Limb (tissue), 2 donors: Measurements from ENCODE around the gene IMMP2L.

ENCODE experiments used
- DNase-seq, 2 donors: peaks; one replicate each; pipeline ENCODE4 v3.0.0-alpha.2; 2016; ENCODE audit errors: extremely low spot score in 2 of 2

The IMMP2L gene

GRCh38 chr7:111042842-111043241, 519.5 kb downstream of the IMMP2L start:
- no peak for DNase-seq

DNA sequence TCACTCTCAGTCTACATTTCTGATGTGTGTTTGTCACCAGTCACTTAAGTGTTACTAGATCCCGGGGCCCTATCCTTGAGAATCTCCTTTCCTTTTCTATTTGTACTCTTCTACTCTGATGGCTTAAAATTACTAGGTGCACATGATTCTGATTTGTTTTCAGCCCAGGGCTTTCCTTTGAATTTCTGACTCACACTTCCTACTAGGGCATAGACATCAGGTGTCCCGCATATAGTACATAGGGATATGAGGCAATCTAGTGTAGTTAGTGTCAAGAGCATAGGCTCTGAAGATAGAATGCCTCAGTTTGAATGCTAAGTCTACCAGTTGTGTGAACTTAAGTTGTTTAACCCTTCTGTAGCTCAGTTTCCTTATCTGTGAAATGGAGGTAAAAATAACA, 520.7 kb downstream of the IMMP2L start:
- DNase-seq = no peak

DNA sequence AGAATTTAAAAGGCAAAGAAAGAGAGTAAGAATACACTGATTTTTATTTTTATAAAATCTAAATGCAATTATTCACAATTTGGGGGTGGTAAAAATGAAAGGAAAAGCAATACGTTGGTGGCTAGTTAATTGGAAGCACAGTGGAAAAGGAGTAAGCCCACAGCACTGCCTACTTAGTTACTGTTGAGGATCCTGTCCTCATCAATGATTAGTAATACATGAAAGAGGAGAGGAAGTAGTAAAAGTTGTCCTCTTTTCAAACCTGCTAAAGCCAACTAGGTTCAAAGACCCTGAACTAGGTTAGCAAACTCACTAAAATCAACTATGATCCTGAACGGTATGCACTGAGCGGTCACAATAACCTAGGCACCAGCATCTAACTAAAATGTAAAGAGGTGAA, 524.1 kb downstream of the IMMP2L start:
- DNase-seq = no peak

DNA sequence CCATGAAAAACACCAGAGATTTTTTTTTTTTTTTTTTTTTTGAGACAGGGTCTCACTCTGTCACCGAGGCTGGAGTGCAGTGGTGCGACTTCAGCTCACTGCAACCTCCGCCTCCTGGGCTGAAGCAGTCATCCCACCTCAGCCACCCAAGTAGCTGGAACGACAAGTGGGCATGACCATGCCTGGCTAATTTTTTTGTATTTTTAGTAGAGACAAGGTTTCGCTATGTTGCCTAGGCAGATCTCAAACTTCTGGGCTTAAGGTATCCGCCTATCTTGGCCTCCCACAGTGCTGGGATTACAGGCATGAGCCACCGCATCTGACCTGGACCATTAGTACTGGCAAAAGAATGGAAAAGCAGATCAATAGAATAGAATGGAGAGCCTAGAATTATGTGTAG, 530.4 kb downstream of the IMMP2L start:
- no peak for DNase-seq

- no peak for DNase-seq
Measured at GRCh38 chr7:111030336-111030735, 532.0 kb downstream of the IMMP2L start.

GRCh38 chr7:111029574-111030251, 532.6 kb downstream of the IMMP2L start:
- DNase-seq = no peak

DNA sequence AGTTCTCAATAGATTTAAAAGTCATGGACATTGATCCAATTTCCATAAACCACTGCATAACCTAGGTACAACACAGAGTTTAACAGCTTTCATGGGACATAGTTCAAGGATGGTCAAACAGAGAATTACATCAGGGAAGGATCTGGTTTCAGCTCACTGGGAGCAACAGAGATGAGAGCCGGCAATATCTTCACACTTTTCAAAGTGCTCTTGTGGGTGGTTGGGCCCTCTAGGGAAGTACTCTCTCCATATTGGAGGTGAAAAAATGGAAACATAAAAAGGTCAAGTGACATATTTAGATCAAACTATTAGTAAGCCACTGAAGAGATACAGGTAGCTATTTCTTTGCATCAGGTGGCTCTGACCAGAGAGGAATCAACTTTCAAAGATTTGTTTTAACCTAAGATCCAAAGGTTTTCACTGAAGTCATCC, 533.1 kb downstream of the IMMP2L start:
- no peak for DNase-seq

DNA sequence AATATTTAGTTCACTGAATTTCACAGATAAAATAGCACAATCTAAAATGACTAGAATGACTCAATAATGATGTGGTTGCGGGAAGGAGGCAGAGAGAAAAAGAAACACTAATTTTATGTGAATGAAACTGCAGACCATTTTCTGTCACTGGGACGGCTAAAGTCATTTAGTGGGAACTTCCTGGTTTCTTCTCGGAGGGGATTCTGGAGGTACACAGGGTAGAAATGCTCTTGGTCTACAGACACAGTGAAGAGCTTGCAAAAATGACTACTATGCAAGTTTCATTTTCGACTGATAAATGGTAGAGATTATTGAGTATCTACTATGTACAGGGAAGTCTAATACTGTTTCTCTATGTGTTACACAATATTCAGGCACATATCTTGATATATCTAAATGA, 534.9 kb downstream of the IMMP2L start:
- DNase-seq = no peak

- no peak for DNase-seq
Measured at GRCh38 chr7:111026806-111027205, 535.5 kb downstream of the IMMP2L start.

DNA sequence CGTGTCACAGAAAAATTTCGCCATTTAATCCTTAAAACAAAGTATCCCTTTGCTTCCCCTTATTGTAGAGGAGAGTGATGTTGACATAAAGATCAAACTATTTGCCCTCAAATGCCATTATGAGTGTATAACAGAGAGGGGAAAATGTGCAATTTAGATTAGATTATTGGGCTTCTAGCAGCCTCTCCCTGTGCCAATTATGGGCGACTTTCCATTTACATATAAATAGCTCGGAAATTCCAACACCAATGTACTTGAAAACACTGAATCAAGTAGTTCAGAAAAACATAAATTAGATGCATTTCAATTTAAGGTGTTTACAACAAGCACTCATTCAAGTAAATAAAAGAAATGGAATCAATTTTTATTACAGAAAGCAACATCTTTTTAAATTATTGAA, 535.9 kb downstream of the IMMP2L start:
- no peak for DNase-seq

GRCh38 chr7:111025006-111025405, 537.3 kb downstream of the IMMP2L start:
- DNase-seq = no peak

DNA sequence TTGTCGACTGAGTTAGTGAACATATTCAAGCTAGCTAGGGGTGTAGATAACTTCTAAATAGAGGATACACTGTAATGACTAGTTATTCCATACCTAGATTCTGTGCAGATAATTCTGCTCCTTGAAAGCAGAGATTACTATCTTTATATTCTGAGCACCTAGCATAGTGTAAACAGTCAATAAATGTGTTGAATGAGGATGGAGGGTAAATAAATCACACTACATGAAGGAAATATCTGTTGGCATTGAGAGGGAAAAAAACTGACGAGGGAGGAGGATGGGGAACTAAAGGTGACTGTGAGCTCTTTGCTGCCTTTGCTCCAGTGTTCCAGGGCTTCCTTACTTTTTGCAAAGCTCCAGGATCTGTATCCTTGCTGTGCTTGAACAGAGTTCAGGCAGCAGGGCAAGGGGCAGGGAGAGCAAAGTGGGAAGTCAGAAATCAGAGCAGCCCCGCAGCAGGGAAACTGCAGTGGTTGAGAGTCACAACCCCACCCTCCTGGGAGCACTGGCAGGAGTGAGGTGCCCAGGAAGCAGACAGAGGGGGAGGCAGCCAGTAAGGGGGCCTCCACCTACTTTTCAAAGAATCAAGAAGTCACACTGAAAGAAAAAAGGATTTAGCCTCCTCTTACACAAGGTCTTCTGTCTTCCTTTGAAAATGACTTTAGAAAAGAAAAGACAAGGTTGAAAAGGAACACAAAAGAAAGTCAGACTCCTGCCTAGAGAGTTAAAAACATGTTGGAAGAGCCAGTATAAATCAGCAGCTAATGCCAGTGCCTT, 543.1 kb downstream of the IMMP2L start:
- no peak for DNase-seq

DNA sequence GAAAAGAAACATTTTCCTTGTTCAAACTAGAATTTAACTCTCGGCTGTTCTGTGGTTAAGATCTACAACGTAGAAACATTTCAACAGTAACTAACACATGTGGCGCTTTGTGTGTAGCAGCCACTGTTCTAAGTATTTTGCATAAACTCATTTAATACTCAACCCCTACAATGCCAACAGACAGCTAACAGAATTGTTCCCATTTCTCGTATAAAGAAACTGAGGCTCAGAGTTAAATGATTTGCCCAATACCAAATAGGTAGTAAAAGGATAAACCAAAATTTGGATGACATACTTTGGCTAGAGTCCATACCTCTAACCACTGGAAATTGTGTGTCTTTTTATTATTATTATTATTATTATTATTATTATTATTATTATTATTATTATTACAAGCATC, 543.8 kb downstream of the IMMP2L start:
- no peak for DNase-seq

DNA sequence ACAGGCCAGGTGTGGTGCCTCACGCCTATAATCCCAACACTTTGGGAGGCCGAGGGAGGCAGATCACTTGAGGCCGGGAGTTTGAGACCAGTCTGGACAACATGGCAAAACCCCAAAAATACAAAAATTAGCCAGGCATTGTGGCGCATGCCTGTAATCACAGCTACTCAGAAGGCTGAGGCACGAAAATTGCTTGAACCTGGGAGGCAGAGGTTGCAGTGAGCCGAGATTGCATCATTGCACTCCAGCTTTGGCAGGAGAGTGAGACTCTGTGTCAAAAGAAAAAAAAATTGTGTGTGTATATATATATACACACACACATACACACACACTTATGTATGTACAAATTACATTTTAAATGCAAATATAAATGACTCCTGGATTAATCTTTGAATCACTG, 548.2 kb downstream of the IMMP2L start:
- no peak for DNase-seq

- no peak for DNase-seq
Measured at GRCh38 chr7:111012799-111013675, 549.3 kb downstream of the IMMP2L start.

GRCh38 chr7:111012149-111012548, 550.1 kb downstream of the IMMP2L start:
- no peak for DNase-seq

GRCh38 chr7:111011520-111011919, 550.8 kb downstream of the IMMP2L start:
- DNase-seq = no peak

DNA sequence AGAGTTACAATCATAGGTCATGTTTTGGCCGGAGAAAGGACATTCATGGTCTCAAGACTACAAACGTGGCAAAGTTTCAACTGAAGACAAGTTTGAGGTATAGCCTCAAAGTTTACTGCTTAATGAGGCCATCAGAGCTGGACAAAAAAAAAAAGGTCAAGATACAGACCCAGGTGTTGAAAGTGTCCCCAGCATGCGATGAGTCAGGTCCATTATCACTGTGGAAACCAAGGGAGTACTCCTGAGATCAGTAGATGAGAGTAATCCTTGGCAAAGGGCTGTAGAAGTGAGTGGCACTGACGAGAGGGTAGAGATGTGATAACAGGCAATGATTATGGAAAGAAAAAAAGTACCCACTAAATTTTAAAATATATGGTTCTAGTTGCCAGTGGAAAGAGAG, 551.5 kb downstream of the IMMP2L start:
- no peak for DNase-seq

DNA sequence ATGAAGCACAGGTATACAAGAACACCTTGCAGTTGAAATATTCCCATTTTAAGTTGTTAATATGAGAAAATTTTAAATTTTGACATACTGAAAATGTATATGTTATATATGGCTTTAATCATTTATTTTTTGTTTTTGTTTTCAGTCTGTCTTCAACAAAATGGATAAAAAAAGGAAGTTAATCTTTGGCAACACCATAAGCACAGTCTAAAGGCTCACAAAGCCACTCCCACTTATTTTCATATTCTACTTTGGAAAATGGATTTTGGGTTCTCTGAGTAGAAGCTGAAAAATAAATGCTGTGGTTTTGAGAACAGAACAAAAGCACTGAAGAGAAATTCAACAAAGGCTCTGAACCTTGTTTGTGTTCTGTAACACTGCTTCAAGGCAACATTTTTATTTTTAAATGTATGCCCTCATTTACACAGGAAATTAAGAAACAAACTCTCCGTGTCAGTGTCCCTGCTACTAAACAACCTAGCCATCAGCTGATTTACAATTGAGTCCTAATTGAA, 552.7 kb downstream of the IMMP2L start:
- DNase-seq = no peak

DNA sequence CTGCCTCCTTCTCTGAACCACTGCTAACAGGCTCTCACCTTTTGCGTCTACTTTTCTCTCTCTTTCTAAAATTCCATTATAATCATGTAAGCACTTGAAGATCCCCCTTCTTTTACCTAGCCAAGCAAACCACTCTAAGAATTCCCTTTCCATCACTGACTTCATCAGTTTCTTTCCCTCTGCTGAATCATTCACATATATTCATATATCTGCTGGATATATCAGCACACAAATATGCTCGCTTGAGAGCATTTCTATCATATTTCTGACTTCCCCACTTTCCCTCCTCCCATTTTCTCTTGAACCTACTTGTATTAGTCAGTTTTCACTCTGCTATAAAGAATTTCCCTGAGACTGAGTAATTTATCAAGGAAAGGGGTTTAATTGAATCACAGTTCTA, 555.6 kb downstream of the IMMP2L start:
- DNase-seq = no peak

DNA sequence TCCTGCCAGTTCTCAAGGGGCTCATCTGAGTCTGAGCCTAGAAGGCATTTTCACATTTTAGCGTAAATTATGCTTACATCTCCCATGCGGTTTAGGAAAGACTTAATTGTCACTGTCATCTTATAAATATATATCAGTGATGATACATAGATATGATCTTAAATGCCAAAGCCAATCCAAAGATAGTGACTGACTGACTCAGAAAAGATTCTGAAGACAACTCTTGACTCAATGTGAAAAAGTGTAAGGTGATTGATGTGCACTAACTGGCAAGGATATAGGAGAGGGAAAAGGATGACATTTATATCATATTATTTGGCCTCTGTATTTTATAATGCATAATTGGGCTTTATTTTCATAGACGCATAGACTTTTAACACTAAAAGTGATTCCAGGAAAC, 556.3 kb downstream of the IMMP2L start:
- no peak for DNase-seq

DNA sequence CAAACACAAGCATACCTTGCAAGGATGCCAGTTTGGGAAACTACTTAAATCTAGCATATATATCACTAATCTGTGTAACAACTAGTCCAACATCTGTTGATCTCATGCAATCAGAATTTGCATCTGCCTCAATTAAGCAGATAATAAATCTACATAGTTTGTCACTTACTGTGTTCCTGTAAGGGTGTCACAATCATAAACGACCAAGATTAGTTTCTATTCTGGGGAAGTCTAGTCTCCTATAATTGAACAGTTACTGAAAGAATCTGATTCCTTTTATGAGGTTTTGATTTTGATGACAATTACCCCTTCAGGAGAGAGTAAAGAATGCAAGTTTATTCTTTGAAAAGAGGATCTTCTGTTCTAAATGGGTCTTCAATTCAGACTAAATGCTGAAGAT, 556.8 kb downstream of the IMMP2L start:
- no peak for DNase-seq
